HCT116 (cell line): ENCODE measurements around the gene USP15. TPM values are rescaled to one million over a fixed set of nuclear protein-coding genes. Genes with fewer than 3 reads are reported as not detected.

Experiments used
- ATAC-seq: fragments of 200-7000 bp; cut with Tn5 transposase; 2 replicates; pipeline ENCODE4 v1.9.1; 2020; ENCODE audit warnings: mild to moderate bottlenecking, moderate library complexity
- BruUV-seq: library from RNA; stranded (reverse); fragments of 400-500 nt; replicated peaks from 2 replicates; lab custom pipeline; 2021; lab: Mats Ljungman, UMichigan
- CTCF ChIA-PET: fragments of 300-600 bp; sonication (Branson Sonifier 250); formaldehyde crosslinking; loops from one replicate; lab custom pipeline; 2021; ENCODE audit warnings: antibody characterized with exemption; lab: Charles Lee
- POLR2A ChIA-PET: fragments of 300-600, 350-600 bp; sonication (Branson Sonifier 250); formaldehyde crosslinking; loops from one replicate; lab custom pipeline; 2021; ENCODE audit warnings: antibody characterized with exemption; lab: Charles Lee
- RAD21 ChIA-PET, 2 experiments: fragments of 300-600 bp; sonication (Branson Sonifier 250); formaldehyde crosslinking; loops; one replicate each; lab custom pipeline; 2023; ENCODE audit warnings: low total read pairs in 2 of 2; ENCODE audit not compliant: uncharacterized antibody in 2 of 2, unreplicated experiment in 2 of 2, low non-redundant PET in 1 of 2; lab: Charles Lee
- DNase-seq: peaks from one replicate; pipeline ENCODE4 v3.0.0-alpha.2; 2010; ENCODE audit warnings: low read depth, low spot score
- H2AFZ ChIP-seq: fragments of 200-600 bp; shearing (Covaris generic), sonication (generic); 2 replicates; pipeline ENCODE4 v1.6.1; 2017; ENCODE audit warnings: low read depth, mixed run types, mixed read lengths, antibody characterized with exemption, low read length; ENCODE audit not compliant: poor library complexity, severe bottlenecking
- H3K27ac ChIP-seq: 2 replicates; pipeline ENCODE4 v1.5.1; 2012; ENCODE audit warnings: low read depth, low read length
- H3K27me3 ChIP-seq: fragments of 200-600 bp; sonication (generic); 2 replicates; pipeline ENCODE4 v1.6.1; 2016; ENCODE audit warnings: mixed run types, low read length, mixed read lengths; ENCODE audit not compliant: insufficient read depth
- H3K36me3 ChIP-seq, 2 experiments: fragments of 200-500 bp in 1 of 2; fragments of 200-600 bp in 1 of 2; sonication (Bioruptor generic) in 1 of 2; sonication (generic) in 1 of 2; 2 replicates each; pipeline versions ENCODE4 v1.5.1 to v1.6.1; 2014 to 2016; ENCODE audit warnings: low read length in 2 of 2, inconsistent platforms in 1 of 2, mixed read lengths in 1 of 2, mixed run types in 1 of 2; ENCODE audit not compliant: insufficient read depth in 2 of 2, control insufficient read depth in 1 of 2
- H3K4me1 ChIP-seq, 2 experiments: fragments of 200-600 bp in 1 of 2; sonication (generic) in 1 of 2; 2 replicates each; pipeline versions ENCODE4 v1.5.1 to v1.6.1; 2012 to 2017; ENCODE audit warnings: low read length in 2 of 2, inconsistent platforms in 1 of 2, mild to moderate bottlenecking in 1 of 2, mixed read lengths in 1 of 2, mixed run types in 1 of 2, moderate library complexity in 1 of 2; ENCODE audit not compliant: insufficient read depth in 2 of 2, control insufficient read depth in 1 of 2
- H3K4me2 ChIP-seq: fragments of 200-600 bp; sonication (generic); 2 replicates; pipeline ENCODE4 v1.6.1; 2017; ENCODE audit warnings: mixed run types, low read length, mixed read lengths
- H3K4me3 ChIP-seq, 2 experiments: fragments of 200-600 bp in 1 of 2; sonication (generic) in 1 of 2; replicated peaks in 1 of 2; 2 replicates each; pipeline ENCODE4 v1.5.1; 2011 to 2016; ENCODE audit warnings: low read length in 2 of 2, control low read depth in 1 of 2, low read depth in 1 of 2, mild to moderate bottlenecking in 1 of 2, mixed read lengths in 1 of 2, mixed run types in 1 of 2
- H3K79me2 ChIP-seq: fragments of 200-600 bp; sonication (generic); 2 replicates; pipeline ENCODE4 v1.6.1; 2017; ENCODE audit warnings: mild to moderate bottlenecking, mixed run types, low read length, moderate library complexity, mixed read lengths; ENCODE audit not compliant: insufficient read depth
- H3K9ac ChIP-seq: fragments of 200-600 bp; sonication (generic); 2 replicates; pipeline ENCODE4 v1.6.1; 2016; ENCODE audit warnings: low read length, mixed read lengths
- H3K9me2 ChIP-seq: fragments of 200-600 bp; sonication (generic), shearing (Covaris generic); 2 replicates; pipeline ENCODE4 v1.6.1; 2017; ENCODE audit warnings: mixed run types, mild to moderate bottlenecking, moderate library complexity; ENCODE audit not compliant: insufficient read depth
- H3K9me3 ChIP-seq, 2 experiments: fragments of 200-500 bp in 1 of 2; fragments of 200-600 bp in 1 of 2; sonication (Bioruptor generic) in 1 of 2; sonication (generic) in 1 of 2; 2 replicates each; pipeline ENCODE4 v1.6.1; 2014 to 2017; ENCODE audit warnings: low read length in 2 of 2, mixed read lengths in 2 of 2, inconsistent platforms in 1 of 2, low read depth in 1 of 2, mild to moderate bottlenecking in 1 of 2, mixed run types in 1 of 2, moderate library complexity in 1 of 2; ENCODE audit not compliant: control insufficient read depth in 1 of 2, insufficient read depth in 1 of 2
- H4K20me1 ChIP-seq: fragments of 200-600 bp; sonication (generic), shearing (Covaris generic); 2 replicates; pipeline ENCODE4 v1.6.1; 2017; ENCODE audit warnings: mixed run types, mild to moderate bottlenecking, moderate library complexity; ENCODE audit not compliant: insufficient read depth
- ATF3 ChIP-seq: IDR thresholded peaks from 2 replicates; pipeline ENCODE4 v1.6.1; 2012
- CBX3 ChIP-seq: IDR thresholded peaks from 2 replicates; pipeline ENCODE4 v1.6.1; 2012; ENCODE audit warnings: low read depth
- EGR1 ChIP-seq: IDR thresholded peaks from 2 replicates; pipeline ENCODE4 v1.6.1; 2012; ENCODE audit warnings: low read depth
- ELF1 ChIP-seq: IDR thresholded peaks from 2 replicates; pipeline ENCODE4 v1.6.1; 2012; ENCODE audit warnings: low read depth, borderline replicate concordance
- EZH2 ChIP-seq: fragments of 200-600 bp; sonication (generic); IDR thresholded peaks from 2 replicates; pipeline ENCODE4 v1.6.1; 2017; ENCODE audit warnings: antibody characterized with exemption, mixed run types
- EZH2phosphoT487 ChIP-seq: fragments of 200-600 bp; IDR thresholded peaks from 2 replicates; pipeline ENCODE4 v1.6.1; 2018; ENCODE audit warnings: antibody characterized with exemption, borderline replicate concordance
- JUND ChIP-seq: IDR thresholded peaks from 2 replicates; pipeline ENCODE4 v1.6.1; 2012
- MAX ChIP-seq: IDR thresholded peaks from 2 replicates; pipeline ENCODE4 v1.6.1; 2012
- POLR2AphosphoS5 ChIP-seq: IDR thresholded peaks from 2 replicates; pipeline ENCODE4 v1.6.1; 2011; ENCODE audit warnings: mild to moderate bottlenecking, low read depth, low read length, moderate library complexity
- RAD21 ChIP-seq: IDR thresholded peaks from 2 replicates; pipeline ENCODE4 v1.6.1; 2012; ENCODE audit warnings: low read depth, mild to moderate bottlenecking
- REST ChIP-seq: IDR thresholded peaks from 2 replicates; pipeline ENCODE4 v1.6.1; 2012; ENCODE audit warnings: low read depth
- SP1 ChIP-seq: IDR thresholded peaks from 2 replicates; pipeline ENCODE4 v1.6.1; 2012; ENCODE audit warnings: low read depth
- TCF7L2 ChIP-seq: IDR thresholded peaks from 2 replicates; pipeline ENCODE4 v1.7.0; 2011; ENCODE audit warnings: borderline replicate concordance, inconsistent platforms; ENCODE audit not compliant: insufficient read depth, insufficient read length; ENCODE audit errors: extremely low read depth
- YY1 ChIP-seq: IDR thresholded peaks from 2 replicates; pipeline ENCODE4 v1.6.1; 2011; ENCODE audit warnings: low read length, low read depth, moderate library complexity, mild to moderate bottlenecking; ENCODE audit not compliant: insufficient replicate concordance; ENCODE audit errors: extremely low read depth
- ZBTB33 ChIP-seq: IDR thresholded peaks from 2 replicates; pipeline ENCODE4 v1.6.1; 2011; ENCODE audit warnings: mild to moderate bottlenecking, low read length, moderate library complexity; ENCODE audit not compliant: insufficient replicate concordance; ENCODE audit errors: extremely low read depth
- ZFX ChIP-seq: fragments of 450-650 bp; IDR thresholded peaks from 2 replicates; pipeline ENCODE4 v1.6.1; 2017
- intact Hi-C: fragments of 100-400 bp; cut with micrococcal nuclease; formaldehyde crosslinking; loops from 2 replicates; pipeline ENCODE4 v1.10.0; 2022
- total RNA-seq: library from RNA; stranded (reverse); gene quantifications from one replicate; pipeline ENCODE4 v1.2.1, GENCODE V29; 2021; ENCODE audit not compliant: unreplicated experiment

The USP15 gene
- total RNA-seq, 1 experiment from 2014 or later: 49.5 TPM

GRCh38 chr12:62269464-62270228, 9.4 kb downstream of the USP15 start:
- Histone ChIP-seq H3K36me3 (no peaks in the 10 kb centered on the region), H3K27ac (no peak overlapping the region), H3K4me1 (peaks cover 0 to 10% of the 10 kb centered on the region in 2 experiments; a peak in 1 of 4 replicates), H3K27me3 (no peaks in the 10 kb centered on the region), H3K4me2 (no peak overlapping the region)
- RAD21 ChIA-PET: no interaction called here
- CTCF ChIA-PET: no interaction called here
- intact Hi-C loops: loop anchor here (10.0 kb wide), 2 partner anchors 335 to 545 kb away; no protein-coding TSS in a partner anchor
- TF ChIP-seq EZH2: no peak
- no peak for TF ChIP-seq TCF7L2
- TF ChIP-seq EGR1: no peak
- no peak for TF ChIP-seq POLR2AphosphoS5
- TF ChIP-seq CBX3: no peak
- no peak for TF ChIP-seq MAX
- no peak for TF ChIP-seq ZFX
- TF ChIP-seq JUND: no peak
- no peak for TF ChIP-seq ELF1
- no peak for TF ChIP-seq ATF3
- TF ChIP-seq EZH2phosphoT487: no peak
- TF ChIP-seq SP1: no peak
- no peak for TF ChIP-seq REST
- TF ChIP-seq RAD21: no peak
- no peak for TF ChIP-seq YY1
- TF ChIP-seq ZBTB33: no peak
- TF ChIP-seq, all 23 proteins: peak for 0
- POLR2A ChIA-PET: no interaction called here
- no peaks in the 10 kb centered on the region for H3K9me3 ChIP-seq
- H3K79me2 ChIP-seq: peaks cover 100% of the 10 kb centered on the region
- BruUV-seq: no TSS peak
- H4K20me1 ChIP-seq: peaks cover 36% of the 10 kb centered on the region
- ATAC-seq: no peak
- H2AFZ ChIP-seq: no peak overlapping the region
- H3K9me2 ChIP-seq: no peaks in the 10 kb centered on the region
- H3K4me3 ChIP-seq: no peak overlapping the region
- DNase-seq: no peak
- H3K9ac ChIP-seq: no peak overlapping the region
